Neural cell (in vitro differentiated cells): ENCODE results near the gene RMDN2. TPM values are rescaled to one million over a fixed set of nuclear protein-coding genes. Genes with fewer than 3 reads are reported as not detected.
"Not testable (repeated sequence)": the region's sequence is repeated elsewhere in the genome, so short reads cannot be mapped to it uniquely, and the experiment has no call there.

Source experiments
- H2AFZ ChIP-seq: fragments of 200-600, 300-800 bp; sonication (generic), shearing (Covaris generic); 2 replicates; pipeline ENCODE4 v1.6.0; 2014; ENCODE audit warnings: low read depth, mild to moderate bottlenecking, antibody characterized with exemption, low read length, moderate library complexity
- H3F3A ChIP-seq: fragments of 200-600 bp; shearing (Covaris generic); 2 replicates; pipeline ENCODE4 v1.6.1; 2016; ENCODE audit warnings: mild to moderate bottlenecking, moderate library complexity, mixed read lengths, antibody characterized with exemption, low read length; ENCODE audit not compliant: insufficient read depth, poor library complexity, severe bottlenecking
- H3K27ac ChIP-seq: fragments of 200-600, 300-800 bp; sonication (generic), shearing (Covaris generic); 2 replicates; pipeline ENCODE4 v1.5.1; 2014; ENCODE audit warnings: mild to moderate bottlenecking, low read length, moderate library complexity
- H3K27me3 ChIP-seq: fragments of 300-800, 200-600 bp; sonication (generic), shearing (Covaris generic); 2 replicates; pipeline ENCODE4 v1.6.0; 2014; ENCODE audit warnings: mild to moderate bottlenecking, low read depth, low read length, moderate library complexity; ENCODE audit not compliant: insufficient read depth
- H3K36me3 ChIP-seq: fragments of 300-800, 200-600 bp; sonication (generic), shearing (Covaris generic); 2 replicates; pipeline ENCODE4 v1.5.1; 2014; ENCODE audit warnings: mild to moderate bottlenecking, antibody characterized with exemption, low read length, moderate library complexity; ENCODE audit not compliant: insufficient read depth
- H3K4me2 ChIP-seq: fragments of 300-800, 200-600 bp; sonication (generic), shearing (Covaris generic); 2 replicates; pipeline ENCODE4 v1.6.0; 2014; ENCODE audit warnings: mild to moderate bottlenecking, low read length
- H3K4me3 ChIP-seq: fragments of 300-800, 200-600 bp; sonication (generic), shearing (Covaris generic); 2 replicates; pipeline ENCODE4 v1.5.1; 2014; ENCODE audit warnings: mild to moderate bottlenecking, low read length, moderate library complexity
- H3K79me2 ChIP-seq: fragments of 200-600 bp; shearing (Covaris generic); replicated peaks from 2 replicates; pipeline ENCODE4 v1.6.0; 2014; ENCODE audit warnings: mild to moderate bottlenecking, low read length, moderate library complexity; ENCODE audit not compliant: insufficient read depth
- H3K9ac ChIP-seq: fragments of 300-800, 200-600 bp; sonication (generic), shearing (Covaris generic); 2 replicates; pipeline ENCODE4 v1.6.1; 2016; ENCODE audit warnings: mild to moderate bottlenecking, low read length, mixed read lengths
- H3K9me2 ChIP-seq: fragments of 200-600 bp; shearing (Covaris generic); 2 replicates; pipeline ENCODE4 v1.6.1; 2016; ENCODE audit warnings: mild to moderate bottlenecking, low read length, mixed read lengths; ENCODE audit not compliant: insufficient read depth
- H3K9me3 ChIP-seq: fragments of 200-600, 300-800 bp; sonication (generic), shearing (Covaris generic); 2 replicates; pipeline ENCODE4 v1.6.1; 2016; ENCODE audit warnings: mild to moderate bottlenecking, mixed run types, low read length, moderate library complexity, mixed read lengths
- H4K20me1 ChIP-seq: fragments of 200-600 bp; shearing (Covaris generic); 2 replicates; pipeline ENCODE4 v1.6.1; 2016; ENCODE audit warnings: mild to moderate bottlenecking, mixed run types; ENCODE audit not compliant: insufficient read depth
- CTCF ChIP-seq: fragments of 450-650 bp; IDR thresholded peaks from 2 replicates; pipeline ENCODE4 v1.5.1; 2014; ENCODE audit warnings: antibody characterized with exemption, mild to moderate bottlenecking, moderate library complexity; ENCODE audit not compliant: poor library complexity, severe bottlenecking
- EP300 ChIP-seq: fragments of 450-650 bp; conservative IDR thresholded peaks from 2 replicates; pipeline ENCODE4 v1.6.1; 2014; ENCODE audit warnings: antibody characterized with exemption, mild to moderate bottlenecking, moderate library complexity; ENCODE audit not compliant: poor library complexity, severe bottlenecking
- EZH2 ChIP-seq: fragments of 200-600, 300-800 bp; shearing (Covaris generic), sonication (generic); IDR thresholded peaks from 2 replicates; pipeline ENCODE4 v1.6.1; 2014; ENCODE audit warnings: antibody characterized with exemption, low read length, borderline replicate concordance, mild to moderate bottlenecking; ENCODE audit not compliant: insufficient read depth, poor library complexity, severe bottlenecking
- MXI1 ChIP-seq: fragments of 450-650 bp; conservative IDR thresholded peaks from 2 replicates; pipeline ENCODE4 v1.6.1; 2014; ENCODE audit warnings: antibody characterized with exemption, mild to moderate bottlenecking; ENCODE audit not compliant: poor library complexity, severe bottlenecking
- POLR2AphosphoS5 ChIP-seq: IDR thresholded peaks from 2 replicates; pipeline ENCODE4 v1.6.1; 2012
- RAD21 ChIP-seq: fragments of 450-650 bp; conservative IDR thresholded peaks from 2 replicates; pipeline ENCODE4 v1.6.1; 2014; ENCODE audit warnings: antibody characterized with exemption, mild to moderate bottlenecking, moderate library complexity
- REST ChIP-seq: IDR thresholded peaks from 2 replicates; pipeline ENCODE4 v1.6.1; 2012; ENCODE audit warnings: borderline replicate concordance
- SMC3 ChIP-seq: fragments of 450-650 bp; conservative IDR thresholded peaks from 2 replicates; pipeline ENCODE4 v1.6.1; 2014; ENCODE audit warnings: antibody characterized with exemption, mild to moderate bottlenecking, moderate library complexity; ENCODE audit not compliant: poor library complexity
- TAF1 ChIP-seq: IDR thresholded peaks from 2 replicates; pipeline ENCODE4 v1.6.1; 2012; ENCODE audit warnings: low read depth
- polyA plus RNA-seq: library from polyadenylated mRNA; depleted of rRNA; stranded (reverse); fragments of >200 nt; gene quantifications from 2 replicates; pipeline ENCODE4 v1.2.3, GENCODE V29; 2014

RMDN2 gene
- polyA plus RNA-seq, 1 donor from 2014 or later: 5.5 TPM

- no peak overlapping the region for H3K4me2 ChIP-seq
- no peak overlapping the region for H2AFZ ChIP-seq
- H3K27ac ChIP-seq: no peak overlapping the region
- no peaks in the 10 kb centered on the region for H3K9me3 ChIP-seq
- no peak overlapping the region for H3K9ac ChIP-seq
- H3K9me2 ChIP-seq: no peaks in the 10 kb centered on the region
- no peaks in the 10 kb centered on the region for H3K27me3 ChIP-seq
- no peak overlapping the region for H3K4me3 ChIP-seq
- TF ChIP-seq REST (no peak), CTCF (no peak), RAD21 (no peak), EP300 (no peak), EZH2 (no peak), MXI1 (no peak), SMC3 (no peak)
- H3F3A ChIP-seq: no peaks in the 10 kb centered on the region
- no peaks in the 10 kb centered on the region for H4K20me1 ChIP-seq
- no peaks in the 10 kb centered on the region for H3K36me3 ChIP-seq
- H3K79me2 ChIP-seq: no peaks in the 10 kb centered on the region
Observed at GRCh38 chr2:37997629-37998028, 72.5 kb downstream of the RMDN2 start.

DNA sequence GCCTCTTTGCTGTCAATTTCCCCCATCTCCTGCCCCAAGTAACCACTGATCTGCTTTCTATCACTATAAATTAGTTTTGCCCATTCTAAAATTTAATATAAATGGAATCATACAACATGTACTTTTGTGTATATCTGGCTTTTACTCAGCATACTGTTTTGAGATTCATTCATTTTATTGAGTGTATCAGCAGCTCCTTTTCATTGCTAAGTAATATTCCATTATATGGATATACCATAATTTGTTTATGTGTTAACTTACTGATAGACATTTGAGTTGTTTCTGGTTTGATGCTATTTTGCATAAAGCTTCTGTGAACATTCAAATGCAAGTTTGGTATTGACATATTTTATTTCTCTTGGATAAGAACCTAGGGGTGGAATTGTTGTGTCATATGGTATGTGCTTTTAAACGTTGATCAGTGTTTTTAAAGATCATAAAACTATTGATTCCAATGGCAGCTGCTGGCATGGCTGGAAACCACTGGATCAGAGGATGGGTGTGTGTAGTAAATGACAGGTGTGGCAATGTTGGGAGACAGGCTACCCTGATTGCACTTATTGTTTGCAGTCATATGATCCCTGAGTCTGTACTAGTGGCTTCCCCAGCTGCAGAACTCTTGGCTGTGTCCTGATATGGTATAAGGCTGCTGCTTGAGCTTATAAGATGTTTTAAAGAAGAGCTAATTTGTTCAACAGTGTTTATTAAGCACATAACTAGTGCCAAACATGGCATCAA, 75.6 kb downstream of the RMDN2 start:
- Histone ChIP-seq H3K9me3 (no peaks in the 10 kb centered on the region), H3F3A (no peaks in the 10 kb centered on the region), H3K36me3 (no peaks in the 10 kb centered on the region), H3K4me3 (no peak overlapping the region), H3K79me2 (no peaks in the 10 kb centered on the region), H2AFZ (no peak overlapping the region), H3K9ac (no peak overlapping the region), H3K9me2 (no peaks in the 10 kb centered on the region), H3K27ac (no peak overlapping the region), H3K4me2 (no peak overlapping the region), H4K20me1 (no peaks in the 10 kb centered on the region), H3K27me3 (no peaks in the 10 kb centered on the region)
- TF ChIP-seq TAF1 (no peak), POLR2AphosphoS5 (no peak)

- H3K4me2 ChIP-seq, H3K9me2 ChIP-seq, H3K9ac ChIP-seq, H3K79me2 ChIP-seq, H3K9me3 ChIP-seq, H3F3A ChIP-seq, H2AFZ ChIP-seq, H3K36me3 ChIP-seq, H4K20me1 ChIP-seq, H3K27me3 ChIP-seq, H3K4me3 ChIP-seq, H3K27ac ChIP-seq: not testable (repeated sequence)
Observed at GRCh38 chr2:38010187-38010586, 85.1 kb downstream of the RMDN2 start.
